ENCODE measurements around the gene SLC39A11. TPM values are rescaled to one million over a fixed set of nuclear protein-coding genes. Genes with fewer than 3 reads are reported as not detected.

Gene SLC39A11
- total RNA-seq, 4 donors from 2014 or later = 55.1 to 123 (median 97.0) TPM

DNA sequence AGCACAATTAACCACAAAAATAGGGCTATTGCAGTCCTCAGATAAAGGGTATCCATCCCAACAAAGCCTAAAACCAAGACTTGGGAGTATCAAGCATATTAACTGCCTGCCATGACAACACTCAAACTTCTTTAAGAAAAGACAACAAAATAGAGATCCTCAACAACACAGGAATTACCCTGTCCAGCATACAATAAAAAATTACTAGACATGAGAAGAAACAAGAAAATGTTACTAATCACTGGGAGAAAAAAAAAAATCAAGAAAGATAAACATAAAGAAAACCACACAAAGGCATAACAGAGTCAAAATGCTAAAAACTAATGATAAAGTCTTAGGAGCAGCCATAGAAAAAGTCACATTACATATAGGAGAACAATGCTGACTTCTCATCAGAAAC, 73.9 kb downstream of the SLC39A11 start:
- no peak for DNase-seq
- H3K4me3 ChIP-seq (replicated peaks in 1 of 3) = no peak overlapping the region
- no peaks in the 10 kb centered on the region for H3K36me3 ChIP-seq
- intact Hi-C loops (cut with DNase I) = no loop called here
- H3K9me3 ChIP-seq = no peaks in the 10 kb centered on the region
- H3K27ac ChIP-seq = no peak overlapping the region
- TF ChIP-seq POLR2A (IDR thresholded peaks at IDR 0.05) = no peak
- no peak for TF ChIP-seq CTCF (IDR thresholded peaks at IDR 0.05)
- H3K27me3 ChIP-seq = no peaks in the 10 kb centered on the region
- peaks cover 0 to 3% of the 10 kb centered on the region in 2 donors for H3K4me1 ChIP-seq

- TF ChIP-seq POLR2A (IDR thresholded peaks at IDR 0.05) (no peak), CTCF (IDR thresholded peaks at IDR 0.05) (no peak)
- Histone ChIP-seq H3K36me3 (no peaks in the 10 kb centered on the region), H3K4me3 (replicated peaks in 1 of 3) (no peak overlapping the region), H3K4me1 (peaks cover 0 to 3% of the 10 kb centered on the region in 2 donors), H3K27ac (no peak overlapping the region), H3K27me3 (no peaks in the 10 kb centered on the region), H3K9me3 (no peaks in the 10 kb centered on the region)
- 96 to 97% methylated on average over 3 of the region's 3 CpGs for WGBS, 2 donors
- DNase-seq = no peak
- intact Hi-C loops (cut with DNase I) = no loop called here
Observed at GRCh38 chr17:73017658-73018057, 74.8 kb downstream of the SLC39A11 start.

DNA sequence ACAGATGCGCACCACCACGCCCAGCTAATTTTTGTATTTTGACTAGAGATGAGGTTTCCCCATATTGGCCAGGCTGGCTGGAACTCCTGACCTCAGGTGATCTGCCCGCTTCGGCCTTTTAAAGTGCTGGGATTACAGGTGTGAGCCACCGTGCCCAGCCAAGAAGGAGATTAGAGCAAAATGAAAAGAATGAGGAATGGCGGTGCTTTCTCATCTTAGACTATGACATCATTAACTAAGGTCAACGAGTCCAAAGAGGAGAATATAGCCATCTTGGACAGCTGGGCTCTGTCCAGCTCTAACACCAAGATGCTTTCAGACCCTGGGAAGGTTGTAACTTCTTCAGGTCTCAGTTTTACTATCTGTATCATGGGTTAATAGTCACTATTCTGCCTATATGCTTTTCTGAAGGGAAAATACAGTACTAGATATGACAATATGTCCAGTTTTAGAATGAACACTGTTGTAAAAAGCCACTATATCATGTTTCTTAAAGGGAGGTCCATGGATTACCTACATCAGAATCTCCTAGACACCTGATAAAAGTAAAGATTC, 76.7 kb downstream of the SLC39A11 start:
- intact Hi-C loops (cut with DNase I) = no loop called here

GRCh38 chr17:73013816-73014663, 78.4 kb downstream of the SLC39A11 start:
- H3K4me3 ChIP-seq (replicated peaks in 1 of 3) = no peak overlapping the region
- no peaks in the 10 kb centered on the region for H3K27me3 ChIP-seq
- no peak for DNase-seq
- H3K36me3 ChIP-seq = no peaks in the 10 kb centered on the region
- intact Hi-C loops (cut with DNase I) = no loop called here
- TF ChIP-seq CTCF (IDR thresholded peaks at IDR 0.05) = no peak
- no peak for TF ChIP-seq POLR2A (IDR thresholded peaks at IDR 0.05)
- H3K4me1 ChIP-seq = no peaks in the 10 kb centered on the region
- WGBS, 2 donors = 75 to 81% methylated on average over 14 of the region's 14 CpGs
- H3K9me3 ChIP-seq = no peaks in the 10 kb centered on the region
- H3K27ac ChIP-seq = no peak overlapping the region

More for the DNA sequence above, 76.7 kb downstream of the SLC39A11 start:
- no peaks in the 10 kb centered on the region for H3K27me3 ChIP-seq
- H3K27ac ChIP-seq = no peak overlapping the region
- H3K4me3 ChIP-seq (replicated peaks in 1 of 3) = no peak overlapping the region
- no peaks in the 10 kb centered on the region for H3K36me3 ChIP-seq
- no peaks in the 10 kb centered on the region for H3K9me3 ChIP-seq
- no peaks in the 10 kb centered on the region for H3K4me1 ChIP-seq
- DNase-seq = no peak
- TF ChIP-seq CTCF (IDR thresholded peaks at IDR 0.05) (no peak), POLR2A (IDR thresholded peaks at IDR 0.05) (no peak)
- whole genome bisulfite sequencing, 2 donors = 94 to 97% methylated on average over 7 of the region's 7 CpGs

- DNase-seq = no peak
- Histone ChIP-seq H3K36me3 (no peaks in the 10 kb centered on the region), H3K4me3 (replicated peaks in 1 of 3) (no peak overlapping the region), H3K9me3 (no peaks in the 10 kb centered on the region), H3K27me3 (no peaks in the 10 kb centered on the region), H3K4me1 (no peaks in the 10 kb centered on the region), H3K27ac (no peak overlapping the region)
- 93 to 96% methylated on average over 8 of the region's 8 CpGs for WGBS, 2 donors
- TF ChIP-seq CTCF (IDR thresholded peaks at IDR 0.05) = no peak
- TF ChIP-seq POLR2A (IDR thresholded peaks at IDR 0.05) = no peak
- intact Hi-C loops (cut with DNase I) = no loop called here
Observed at GRCh38 chr17:73013301-73013700, 79.2 kb downstream of the SLC39A11 start.

Data from thyroid gland (tissue), 4 donors.